Stimulated activated CD4-positive, alpha-beta T cell treated with anti-CD3 and anti-CD28 coated beads, Interleukin-15, amount 100 ng/mL, for 24 hours (primary cell): ENCODE results near the gene PKD1L1.
"Not testable (repeated sequence)": the region's sequence is repeated elsewhere in the genome, so short reads cannot be mapped to it uniquely, and the experiment has no call there.

ENCODE experiments used
- DNase-seq: peaks from one replicate; pipeline ENCODE4 v3.0.0-alpha.2; 2020

The PKD1L1 gene

DNA sequence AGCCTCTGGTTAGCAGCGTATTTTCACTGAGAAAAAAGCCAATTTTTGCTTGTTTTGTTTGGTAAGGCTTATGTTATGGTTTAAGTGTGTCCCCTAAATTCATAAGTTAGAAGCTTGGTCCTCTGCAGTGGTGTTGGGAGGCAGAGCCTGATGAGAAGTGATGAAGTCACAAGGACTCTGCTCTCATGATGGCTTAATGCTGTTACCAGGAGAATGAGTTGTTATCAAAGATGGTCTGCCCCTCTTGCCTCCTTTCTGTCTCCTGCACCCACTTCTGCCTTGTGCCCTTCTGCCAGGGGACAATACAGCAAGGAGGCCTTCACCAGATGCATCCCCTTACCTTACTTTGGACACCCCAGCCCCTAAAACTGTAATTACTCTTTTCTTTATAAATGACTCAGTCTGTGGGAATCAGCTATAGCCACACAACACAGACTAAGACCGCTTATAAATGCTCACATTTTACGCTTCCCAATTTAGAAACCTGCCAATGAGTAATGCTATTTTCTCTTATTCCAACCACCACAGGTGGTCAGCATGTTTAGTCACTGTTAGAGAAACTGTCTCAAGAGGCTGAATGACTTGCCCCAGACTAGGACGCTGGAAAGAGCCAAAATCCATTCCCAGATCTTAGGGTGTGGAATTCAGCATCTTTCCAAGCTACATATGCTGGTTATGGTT is 6.1 kb upstream of the PKD1L1 start:
- no peak for DNase-seq

DNA sequence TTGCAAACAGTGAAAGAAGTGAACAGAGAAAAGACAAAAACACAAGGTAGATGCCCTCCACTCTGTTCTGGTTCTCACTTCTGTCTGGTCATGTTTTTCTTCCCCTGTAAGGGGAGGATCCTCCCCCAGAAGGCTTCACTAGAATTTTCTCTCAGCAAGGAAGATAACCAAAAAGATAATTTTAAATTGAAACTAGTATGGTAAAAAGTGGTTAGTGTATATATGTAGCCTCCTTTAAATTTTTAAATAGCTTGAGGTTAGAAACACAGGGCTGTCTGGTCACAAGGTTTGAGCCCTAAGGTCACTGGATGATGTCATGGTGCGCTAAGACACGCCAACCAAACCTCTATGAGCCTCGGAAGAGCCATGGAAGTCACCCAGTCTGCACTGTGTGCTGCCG is 5.6 kb upstream of the PKD1L1 start:
- DNase-seq, result no peak

DNA sequence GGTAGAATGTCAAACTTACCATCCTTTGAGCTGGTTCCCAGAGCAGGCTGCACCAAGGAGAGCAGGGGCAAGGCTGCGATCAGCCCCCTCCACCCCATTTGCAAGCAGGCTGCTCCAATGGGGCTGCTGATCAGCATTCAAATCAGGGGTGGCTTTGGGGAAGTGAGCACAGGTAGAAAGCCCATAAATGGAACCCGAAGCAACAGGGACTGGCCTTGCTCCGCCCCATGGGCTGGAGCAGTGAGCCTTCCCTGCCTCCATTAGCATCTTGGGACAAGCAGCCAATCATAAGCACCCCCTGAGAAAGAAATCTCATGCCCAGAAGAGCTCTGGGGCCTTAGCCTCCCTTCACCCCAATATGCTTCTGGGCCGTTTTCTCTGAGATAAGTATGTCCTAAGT is 4.0 kb upstream of the PKD1L1 start:
- no peak for DNase-seq

DNA sequence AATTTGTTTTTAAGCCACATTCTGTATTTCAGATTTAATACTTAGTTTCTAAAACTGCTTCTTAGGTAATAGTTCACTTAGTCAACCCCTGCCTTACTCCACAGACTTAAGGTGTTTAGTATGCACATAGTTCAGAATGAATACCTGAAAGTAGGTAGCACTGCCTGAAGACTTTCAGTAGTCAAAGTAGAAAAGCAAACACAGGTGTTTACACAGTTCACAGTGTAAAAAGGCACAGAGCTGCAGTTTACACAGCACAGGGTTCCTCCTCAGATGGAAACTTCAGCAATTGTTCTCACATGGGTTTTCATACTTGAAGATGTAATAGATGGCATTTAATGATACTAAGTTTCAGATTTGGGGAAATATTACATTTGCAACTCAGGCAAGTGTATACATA is 3.1 kb upstream of the PKD1L1 start:
- no peak for DNase-seq

DNA sequence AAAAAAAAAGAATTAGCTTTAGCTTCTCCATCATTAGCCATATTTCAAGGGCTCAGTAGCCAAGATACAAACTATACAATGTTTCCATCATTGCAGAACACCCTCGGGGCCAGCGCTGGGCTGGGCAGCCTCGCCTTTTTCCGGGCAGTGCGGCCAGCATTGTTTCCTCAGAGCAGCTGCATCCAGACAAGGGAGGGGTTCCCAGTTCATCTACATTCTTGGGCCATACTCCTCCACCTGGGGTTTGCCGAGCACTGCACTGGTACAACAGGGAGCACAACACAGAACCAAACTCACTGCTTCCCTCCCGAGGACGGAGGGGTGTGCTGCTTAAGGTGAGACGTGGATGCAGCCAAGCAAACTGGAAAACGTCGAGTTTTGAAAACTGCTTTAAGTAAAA is 2.4 kb upstream of the PKD1L1 start:
- no peak for DNase-seq

DNA sequence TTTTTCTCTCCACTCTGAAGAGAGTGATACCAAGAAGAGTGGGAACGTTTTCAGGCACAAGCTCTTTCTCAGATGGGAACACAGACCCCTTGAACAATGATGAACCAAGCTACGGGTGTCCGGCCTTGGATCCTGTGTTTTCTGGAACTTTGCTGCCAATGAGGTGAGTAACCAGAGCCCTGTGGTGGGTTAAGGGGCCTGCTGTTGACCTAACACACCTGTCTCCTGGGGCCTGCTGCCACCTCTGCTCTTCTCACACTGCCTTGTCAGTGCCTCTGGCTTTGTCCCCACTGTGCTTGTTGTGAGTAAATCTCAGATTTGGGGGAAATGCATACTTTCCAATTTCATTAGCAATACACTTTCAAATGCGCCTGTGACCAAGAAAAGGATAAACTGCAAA is 1.4 kb upstream of the PKD1L1 start:
- no peak for DNase-seq

DNA sequence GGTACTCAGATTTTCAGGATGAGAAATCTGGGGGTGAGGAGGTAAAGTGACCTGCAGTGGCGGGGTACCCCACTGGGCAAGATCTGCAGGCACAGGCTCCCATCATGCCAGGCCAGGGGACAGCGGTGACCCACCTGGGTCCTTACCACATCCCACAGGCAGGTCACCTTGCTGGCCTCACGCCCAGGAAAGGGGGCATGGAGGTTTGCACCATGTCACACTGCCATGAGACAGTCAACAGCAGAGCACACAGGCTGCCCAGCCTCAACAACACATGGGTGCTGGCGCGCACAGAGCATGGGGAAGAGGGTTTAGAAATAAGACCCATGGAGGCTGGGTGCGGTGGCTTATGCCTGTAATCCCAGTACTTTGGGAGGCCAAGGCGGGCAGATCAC is 914 bp downstream of the PKD1L1 start:
- no peak for DNase-seq

DNA sequence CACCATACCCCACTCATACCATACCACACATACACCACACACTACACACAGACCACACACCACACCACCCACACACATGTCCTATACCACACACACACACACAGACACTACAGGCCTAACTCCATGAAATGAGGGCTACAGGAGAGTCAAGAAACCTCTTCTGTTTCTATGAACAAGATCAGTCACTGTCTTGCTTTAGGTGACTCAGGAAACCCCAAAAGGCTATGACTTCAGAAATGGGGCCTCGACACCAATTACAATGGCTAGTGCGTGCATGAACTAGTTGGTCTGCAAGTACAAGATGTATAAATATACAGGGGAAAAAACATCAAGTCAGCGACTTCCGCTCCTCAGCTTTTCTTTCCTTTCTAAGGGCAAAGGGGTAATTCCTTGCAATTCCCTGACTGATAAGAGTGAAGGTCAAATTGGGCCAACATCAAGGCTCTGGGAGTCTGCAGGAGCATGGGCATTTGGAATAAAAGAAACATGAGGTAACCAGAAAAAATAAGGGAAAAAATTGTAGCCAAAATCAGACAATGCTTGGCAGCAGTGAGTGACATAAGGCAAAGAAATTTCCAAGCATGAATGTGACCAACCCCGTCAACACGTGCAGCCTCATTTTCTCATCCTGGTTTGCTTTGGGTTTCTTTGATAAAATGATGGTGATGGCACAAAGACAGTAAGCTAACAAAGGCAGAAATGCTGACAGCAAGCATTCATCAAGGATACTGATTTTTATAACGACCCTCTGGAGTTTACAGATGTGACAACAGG is 1.5 kb downstream of the PKD1L1 start:
- no peak for DNase-seq

DNA sequence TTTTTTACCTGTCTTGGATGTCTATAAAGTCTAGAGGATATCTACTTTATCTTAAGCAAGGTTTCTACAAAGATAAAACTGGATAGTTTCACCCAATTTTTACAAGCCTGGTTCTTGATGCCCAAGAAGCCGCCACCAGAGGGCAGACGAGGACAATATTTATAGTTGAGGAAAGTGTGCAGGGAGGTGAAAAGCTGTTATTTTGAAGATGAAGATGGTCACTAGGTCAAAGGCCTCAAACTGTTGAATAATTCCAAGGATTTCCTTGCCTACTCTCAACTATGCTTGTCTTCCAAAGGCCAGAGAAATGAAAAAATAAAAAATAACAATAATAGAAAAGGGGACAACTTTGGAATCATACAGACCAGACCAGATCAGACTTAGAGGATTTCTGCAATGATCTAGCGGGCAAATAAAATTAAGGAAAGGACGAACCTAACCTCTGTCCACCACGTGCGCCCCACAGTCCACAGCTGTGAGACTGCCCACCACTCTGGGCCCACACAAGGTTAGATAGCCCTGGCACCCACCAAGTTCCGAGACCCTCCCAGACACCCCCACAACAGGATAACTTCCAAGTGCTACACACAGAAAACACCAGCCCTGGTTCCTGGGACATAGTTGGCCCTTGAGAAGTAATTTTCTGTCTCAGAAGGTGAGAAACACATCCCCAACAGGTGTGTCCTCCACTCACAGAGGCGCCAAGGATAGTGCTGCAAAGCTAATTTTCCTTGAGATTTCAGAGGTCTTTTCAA is 2.8 kb downstream of the PKD1L1 start:
- DNase-seq, result peak; percentile 85

DNA sequence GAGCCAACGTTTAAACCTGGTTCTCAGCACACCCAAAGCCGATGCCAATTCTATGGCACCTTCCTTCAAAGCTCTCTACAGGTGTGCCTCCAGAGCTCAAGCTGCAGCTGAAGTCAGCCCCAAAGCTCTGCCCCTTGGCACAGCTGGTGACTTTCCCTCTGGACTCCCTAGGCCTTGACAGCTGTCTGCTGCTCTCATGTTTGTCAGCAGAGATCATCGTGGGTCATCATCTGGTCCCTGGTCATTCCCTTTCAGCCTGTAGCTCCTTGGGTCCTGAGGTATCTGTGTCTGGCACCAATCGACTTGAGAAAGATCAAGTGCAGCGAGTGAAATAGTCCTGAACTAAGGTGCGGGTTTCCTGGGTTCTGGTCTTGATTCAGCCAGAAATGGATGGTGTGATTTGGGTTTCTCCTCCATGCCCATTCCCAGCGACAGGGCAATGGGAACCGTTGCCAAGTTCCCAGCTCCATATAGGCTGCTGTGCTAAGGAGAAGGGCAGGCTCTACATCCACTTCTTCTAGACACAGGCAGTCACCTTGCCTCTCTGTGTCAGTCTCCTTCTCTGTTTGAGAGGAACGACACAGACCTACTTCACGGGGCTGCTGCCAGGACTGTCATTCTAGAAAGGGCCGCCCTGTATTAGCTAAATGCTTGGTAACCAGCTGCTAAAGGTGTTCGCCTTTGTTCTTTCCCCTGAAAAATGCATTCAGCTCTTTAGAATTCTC is 3.6 kb downstream of the PKD1L1 start:
- no peak for DNase-seq

DNA sequence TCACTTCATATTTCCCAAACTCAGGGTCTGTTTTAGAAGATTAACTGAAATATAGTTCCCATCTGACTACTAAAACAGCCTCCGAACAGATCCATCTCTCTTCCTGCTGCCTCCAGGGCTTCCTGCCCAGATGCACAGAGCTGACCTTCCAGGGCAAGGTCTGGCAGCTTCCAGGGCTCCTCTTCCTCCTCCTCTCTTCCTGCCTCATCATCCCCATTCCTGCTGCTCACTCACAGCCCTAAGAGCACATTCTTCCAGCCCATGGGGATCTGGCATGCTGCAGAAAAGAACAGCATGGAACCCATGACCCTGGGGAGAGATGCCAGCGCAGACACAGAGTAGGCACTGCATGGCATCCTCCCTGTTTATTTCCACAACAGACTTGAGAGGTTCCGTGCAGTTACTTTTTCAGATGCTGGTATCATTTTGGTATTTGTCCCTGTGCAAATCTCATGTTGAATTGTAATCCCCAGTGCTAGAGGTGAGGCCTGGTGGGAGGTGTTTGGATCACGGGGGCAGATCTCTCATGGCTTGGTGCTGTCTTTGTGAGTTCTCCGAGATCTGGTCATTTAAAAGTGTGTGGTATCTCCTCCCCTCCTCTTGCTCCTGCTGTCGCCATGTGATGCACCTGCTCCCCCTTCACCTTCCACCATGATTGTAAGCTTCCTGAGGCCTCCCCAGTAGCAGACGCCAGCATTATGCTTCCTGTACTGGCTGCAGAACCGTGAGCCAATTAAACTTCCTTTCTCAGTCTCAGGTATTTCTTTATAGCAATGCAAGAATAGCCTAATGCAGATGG is 4.4 kb downstream of the PKD1L1 start:
- no peak for DNase-seq

DNA sequence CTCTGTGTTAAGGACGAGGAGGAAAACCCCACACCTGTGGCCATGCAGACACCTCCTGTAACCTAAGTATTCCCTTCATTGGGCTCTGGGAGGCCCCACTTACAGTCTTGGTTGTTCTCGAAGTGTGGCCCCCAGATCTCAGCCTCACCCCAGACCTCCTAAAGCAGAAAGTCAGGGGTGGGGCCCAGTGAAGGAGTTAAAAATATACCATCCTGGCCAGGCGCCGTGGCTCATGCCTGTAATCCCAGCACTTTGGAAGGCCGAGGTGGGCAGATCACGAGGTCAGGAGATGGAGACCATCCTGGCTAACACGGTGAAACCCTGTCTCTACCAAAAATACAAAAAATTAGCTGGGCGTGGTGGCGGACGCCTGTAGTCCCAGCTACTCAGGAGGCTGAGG is 5.6 kb downstream of the PKD1L1 start:
- not testable (repeated sequence) for DNase-seq

DNA sequence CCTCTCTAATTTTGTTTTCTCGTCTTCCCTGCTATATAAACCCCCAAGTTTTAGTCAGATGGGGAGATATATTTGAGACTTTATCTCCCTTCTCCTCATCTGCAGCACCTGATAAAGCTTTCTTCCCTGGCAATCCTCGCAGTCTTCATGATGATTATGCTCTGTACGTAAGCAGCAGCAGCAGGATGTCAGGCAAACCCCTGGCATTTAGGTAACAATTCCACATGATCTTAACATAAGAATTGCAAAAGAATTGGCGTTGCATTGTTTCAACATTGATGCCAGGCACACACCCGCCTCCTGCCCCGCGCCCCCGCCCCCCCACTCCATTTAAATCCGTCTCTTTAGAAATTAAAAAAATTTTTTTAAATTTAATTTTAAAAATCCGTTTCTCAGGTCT is 6.1 kb downstream of the PKD1L1 start:
- no peak for DNase-seq

DNA sequence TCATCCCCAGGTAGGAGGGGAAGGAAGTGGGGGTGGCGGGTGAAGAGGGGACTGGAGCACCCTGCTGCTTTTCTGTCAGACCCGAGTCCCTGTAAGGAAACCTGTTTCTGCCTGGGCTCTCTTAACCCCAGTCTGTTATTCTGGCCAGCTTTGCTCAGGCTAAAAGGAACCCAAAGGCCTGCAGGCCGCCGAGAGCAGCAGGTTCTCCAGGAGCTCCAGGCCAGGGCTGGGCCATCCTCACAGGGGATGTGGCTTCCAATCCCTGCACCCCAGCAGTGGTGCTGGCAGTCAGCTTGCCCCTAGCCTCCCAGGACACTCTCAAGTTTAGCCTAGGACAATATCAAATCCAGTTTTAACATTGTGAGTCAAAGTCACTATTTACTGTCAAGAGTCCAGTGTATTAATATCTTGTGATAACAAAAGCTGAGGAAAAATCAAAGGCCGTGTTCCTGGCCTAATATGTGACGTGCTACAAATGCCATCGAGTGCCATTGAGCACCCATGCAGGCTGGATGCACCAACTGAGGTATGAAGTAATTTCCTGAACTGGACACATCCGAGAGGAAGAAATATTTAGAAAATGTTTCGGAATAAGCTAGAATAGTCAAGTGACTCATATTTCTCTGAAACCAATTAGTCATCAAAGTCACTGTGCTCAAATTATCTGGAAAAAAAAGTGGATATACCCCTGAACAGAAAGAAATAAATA is 7.0 kb downstream of the PKD1L1 start:
- no peak for DNase-seq

DNA sequence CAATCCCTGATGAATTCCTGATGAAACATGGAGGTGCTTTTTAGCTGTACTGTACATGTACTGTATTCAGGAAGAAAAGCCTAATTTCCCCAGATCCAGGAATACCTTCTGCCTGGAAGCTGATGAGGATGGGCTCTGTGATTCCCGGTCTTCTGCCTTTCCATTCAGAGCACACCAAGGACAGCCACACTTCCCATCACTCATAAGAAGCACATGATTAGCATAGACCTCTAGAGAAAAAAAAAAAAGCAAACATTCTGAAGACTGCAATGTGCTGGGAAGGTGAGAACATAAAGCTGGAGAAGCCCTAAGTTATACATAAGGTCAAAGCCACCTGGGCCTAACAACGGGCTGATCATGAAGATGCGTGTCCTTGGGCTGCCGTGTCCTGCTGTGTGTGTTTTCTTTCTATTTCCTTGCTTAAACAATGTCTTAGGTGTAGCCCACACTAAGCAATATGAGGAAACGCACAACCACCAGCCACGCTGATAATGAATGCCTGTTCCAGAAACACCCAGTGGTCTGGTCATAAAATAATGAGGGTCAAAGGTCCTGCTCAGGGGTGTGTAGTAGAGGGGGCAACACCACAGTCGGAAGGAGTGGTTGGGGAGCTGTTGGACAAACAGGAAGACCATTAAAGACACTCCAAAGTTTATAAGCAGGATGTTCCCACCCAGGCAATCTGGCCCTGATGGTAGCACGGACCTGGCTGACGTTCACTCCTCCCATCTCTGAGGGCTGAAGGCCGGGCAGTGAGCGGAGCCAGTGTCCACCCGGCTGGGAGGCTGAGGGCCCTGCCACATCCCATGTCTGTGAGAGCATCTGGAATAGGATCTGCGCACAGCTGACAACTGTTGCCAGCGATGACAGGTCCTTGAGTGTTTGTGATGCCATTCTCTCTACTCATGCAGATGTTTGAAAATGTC is 7.9 kb downstream of the PKD1L1 start:
- no peak for DNase-seq

DNA sequence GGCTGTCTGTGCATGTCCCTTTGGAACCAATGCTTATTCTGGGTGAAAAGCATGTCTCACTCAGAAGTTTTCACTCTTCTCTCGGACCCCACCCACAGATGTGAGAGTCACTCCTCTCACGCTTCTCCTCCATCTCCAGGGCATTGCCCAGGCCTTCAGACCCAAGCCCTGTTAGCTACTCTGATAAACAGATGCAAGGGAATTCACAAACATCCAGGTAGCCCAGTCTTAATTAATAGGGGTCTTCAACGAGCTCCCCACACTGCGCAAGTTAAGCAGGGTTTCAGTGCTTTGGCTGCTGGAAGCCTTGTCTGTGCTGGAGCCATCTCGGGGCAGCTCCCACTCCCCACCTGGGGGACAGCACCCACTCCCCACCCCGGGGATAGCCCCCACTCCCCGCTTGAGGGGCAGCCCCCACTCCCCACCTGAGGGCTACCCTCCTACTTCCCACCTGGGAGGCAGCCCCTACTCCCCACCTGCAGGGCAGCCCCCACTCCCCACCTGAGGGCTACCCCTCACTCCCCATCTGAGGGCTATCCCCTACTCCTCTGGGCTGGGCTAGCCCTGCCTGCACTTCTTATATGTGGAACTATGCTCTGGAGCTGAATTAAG is 8.7 kb downstream of the PKD1L1 start:
- no peak for DNase-seq

DNA sequence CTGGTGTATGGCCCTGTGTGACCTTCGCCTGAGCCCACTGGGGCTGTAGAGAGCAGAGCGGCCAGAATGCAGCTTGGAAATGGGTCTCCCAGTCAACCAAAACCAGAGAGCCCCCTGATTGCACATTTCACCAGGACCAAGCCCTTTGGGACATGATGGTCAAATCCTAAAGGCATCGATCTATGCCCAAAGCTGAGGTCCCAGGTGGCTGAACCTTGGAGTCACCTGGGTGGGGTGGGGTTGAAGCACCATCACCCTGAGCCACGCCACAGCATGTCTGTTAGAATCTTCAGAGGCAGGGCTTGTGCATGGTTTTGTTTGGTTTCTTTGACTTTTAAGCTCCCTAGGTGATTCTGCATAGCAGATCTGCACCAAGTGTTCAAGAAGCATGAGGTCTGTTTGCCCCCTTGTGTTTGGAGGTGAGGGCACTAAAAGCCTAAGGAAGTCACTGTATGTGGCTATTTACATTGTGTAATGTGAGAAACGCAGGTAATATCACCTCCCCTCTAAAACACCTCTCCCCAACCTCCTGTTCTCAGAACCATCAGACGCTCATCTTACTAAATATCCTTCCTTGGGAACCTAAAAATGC is 9.6 kb downstream of the PKD1L1 start:
- DNase-seq, result no peak

DNA sequence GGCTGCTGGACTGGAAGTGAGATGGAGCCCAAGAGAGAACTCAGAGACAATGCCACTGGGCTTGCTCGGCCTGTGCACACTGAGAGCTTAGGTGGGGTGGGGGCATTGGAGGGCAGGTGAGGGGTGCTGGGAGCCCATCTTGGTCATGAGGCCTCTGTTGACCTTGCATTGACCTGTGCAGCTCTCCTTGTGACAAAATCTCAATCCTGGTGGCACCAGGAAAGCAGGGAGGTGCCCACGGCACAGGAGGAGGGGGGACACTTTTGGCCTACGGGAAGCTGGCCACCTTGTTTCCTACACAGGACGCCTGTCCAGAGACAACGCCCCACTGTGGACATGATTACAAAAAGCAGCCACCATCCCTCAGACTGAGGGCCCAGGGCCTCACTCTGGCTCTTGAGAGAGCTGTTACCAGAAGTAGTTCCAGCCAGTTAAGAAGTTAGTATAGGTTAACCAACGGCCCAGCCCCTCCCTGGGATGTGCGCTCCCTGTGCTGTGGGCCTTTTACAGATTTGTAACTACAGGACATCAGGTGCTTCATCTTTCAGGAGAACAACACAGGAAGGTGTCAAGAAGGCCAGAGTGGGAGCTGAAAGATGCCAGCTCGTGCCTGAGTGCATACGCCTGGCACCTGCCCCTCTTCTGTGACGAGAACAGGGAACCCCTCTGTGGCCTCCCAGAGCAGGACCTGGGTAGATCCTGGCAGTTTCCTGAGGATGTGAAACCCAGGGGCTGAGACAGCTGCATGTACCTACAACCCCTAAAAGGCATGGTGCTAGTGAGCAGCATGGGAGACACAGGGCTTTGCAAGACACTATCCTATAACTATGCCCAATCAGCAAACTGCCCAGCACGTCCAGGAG is 10.3 kb downstream of the PKD1L1 start:
- no peak for DNase-seq
